Keratinocyte (primary cell): ENCODE data around the gene ANO2. TPM values are rescaled to one million over a fixed set of nuclear protein-coding genes. Genes with fewer than 3 reads are reported as not detected.

ENCODE experiments used
- DNase-seq: peaks from one replicate; pipeline ENCODE4 v3.0.0-alpha.2; 2011; ENCODE audit warnings: low read depth, missing footprints, low spot score
- FAIRE-seq: peaks from 2 replicates; lab custom pipeline; 2011; peaks lifted over from hg19 to GRCh38; lab: Jason Lieb, UNC
- H2AFZ ChIP-seq: 2 replicates; pipeline ENCODE4 v1.6.0; 2012; ENCODE audit warnings: low read length, control low read depth, inconsistent platforms; ENCODE audit not compliant: control insufficient read depth
- H3K27ac ChIP-seq: 2 replicates; pipeline ENCODE4 v1.5.1; 2011; ENCODE audit warnings: low read length; ENCODE audit not compliant: control insufficient read depth, insufficient read depth
- H3K27me3 ChIP-seq: 3 replicates; pipeline ENCODE4 v1.6.0; 2011; ENCODE audit warnings: low read length; ENCODE audit not compliant: control insufficient read depth, insufficient read depth; ENCODE audit errors: extremely low read depth
- H3K36me3 ChIP-seq, 2 experiments: 2 replicates in 1 of 2; 3 replicates in 1 of 2; pipeline ENCODE4 v1.5.1; 2011; ENCODE audit warnings: low read length in 2 of 2, mild to moderate bottlenecking in 1 of 2; ENCODE audit not compliant: control insufficient read depth in 2 of 2, insufficient read depth in 2 of 2; ENCODE audit errors: extremely low read depth in 1 of 2
- H3K4me1 ChIP-seq: 3 replicates; pipeline ENCODE4 v1.5.1; 2011; ENCODE audit warnings: low read length; ENCODE audit not compliant: control insufficient read depth, insufficient read depth; ENCODE audit errors: extremely low read depth
- H3K4me2 ChIP-seq: 3 replicates; pipeline ENCODE4 v1.6.0; 2011; ENCODE audit warnings: low read depth, low read length; ENCODE audit not compliant: control insufficient read depth, insufficient read depth; ENCODE audit errors: extremely low read depth
- H3K4me3 ChIP-seq, 3 experiments: fragments of 200-600 bp in 1 of 3; sonication (generic) in 1 of 3; 2 replicates in 2 of 3; 3 replicates in 1 of 3; pipeline ENCODE4 v1.5.1; 2011 to 2016; ENCODE audit warnings: low read length in 3 of 3, mild to moderate bottlenecking in 3 of 3, control low read depth in 2 of 3, inconsistent platforms in 1 of 3, low read depth in 1 of 3, mixed read lengths in 1 of 3, mixed run types in 1 of 3, moderate library complexity in 1 of 3; ENCODE audit not compliant: control insufficient read depth in 2 of 3, insufficient read depth in 2 of 3; ENCODE audit errors: extremely low read depth in 1 of 3
- H3K79me2 ChIP-seq: 2 replicates; pipeline ENCODE4 v1.6.0; 2012; ENCODE audit warnings: low read length; ENCODE audit not compliant: control insufficient read depth, insufficient read depth
- H3K9ac ChIP-seq: 3 replicates; pipeline ENCODE4 v1.6.0; 2011; ENCODE audit warnings: low read length; ENCODE audit not compliant: control insufficient read depth, insufficient read depth; ENCODE audit errors: extremely low read depth
- H3K9me1 ChIP-seq: 3 replicates; pipeline ENCODE4 v1.6.0; 2011; ENCODE audit warnings: low read length; ENCODE audit not compliant: control insufficient read depth, insufficient read depth; ENCODE audit errors: extremely low read depth
- H3K9me3 ChIP-seq: 2 replicates; pipeline ENCODE4 v1.5.1; 2012; ENCODE audit warnings: low read depth, low read length; ENCODE audit not compliant: control insufficient read depth
- H4K20me1 ChIP-seq: 3 replicates; pipeline ENCODE4 v1.6.0; 2011; ENCODE audit warnings: low read length; ENCODE audit not compliant: control insufficient read depth, insufficient read depth; ENCODE audit errors: extremely low read depth
- CTCF ChIP-seq, 3 experiments: IDR thresholded peaks in 1 of 3; conservative IDR thresholded peaks in 1 of 3; optimal IDR thresholded peaks in 1 of 3; 2 replicates in 2 of 3; 3 replicates in 1 of 3; pipeline versions ENCODE3 to v1.5.1; 2011; ENCODE audit warnings: low read length in 3 of 3, mild to moderate bottlenecking in 3 of 3, moderate library complexity in 2 of 3, control low read depth in 1 of 3, inconsistent platforms in 1 of 3; ENCODE audit not compliant: insufficient read depth in 2 of 3; ENCODE audit errors: extremely low read depth in 1 of 3
- EZH2 ChIP-seq: IDR thresholded peaks from one replicate; pipeline ENCODE4 v1.6.1; 2012; ENCODE audit warnings: inconsistent platforms, mild to moderate bottlenecking, low read length, moderate library complexity
- dilution Hi-C: fragments of 300-500 bp; cut with MboI; formaldehyde crosslinking; loops from one replicate; pipeline ENCODE4 v1.7.0; 2020; ENCODE audit warnings: low sequenced_read_pairs; ENCODE audit not compliant: extremely low pct_ligation_motif_present
- polyA plus RNA-seq, 5 experiments: library from polyadenylated mRNA; depleted of rRNA in 3 of 5; stranded (reverse) in 3 of 5; stranded (forward) in 1 of 5; unstranded in 1 of 5; fragments of >200 nt; gene quantifications; 1 replicate in 1 of 5; 2 replicates in 3 of 5; 3 replicates in 1 of 5; pipeline versions ENCODE4 v1.2.1 to v1.2.3, GENCODE V29; 2011 to 2012; ENCODE audit warnings: missing spikeins in 2 of 5, low read depth in 1 of 5, low replicate concordance in 1 of 5

Gene ANO2
- polyA plus RNA-seq, 1 donor (not counting 4 experiments of a cell fraction or from before 2014, with no cell fraction given) = 0.14 TPM

DNA sequence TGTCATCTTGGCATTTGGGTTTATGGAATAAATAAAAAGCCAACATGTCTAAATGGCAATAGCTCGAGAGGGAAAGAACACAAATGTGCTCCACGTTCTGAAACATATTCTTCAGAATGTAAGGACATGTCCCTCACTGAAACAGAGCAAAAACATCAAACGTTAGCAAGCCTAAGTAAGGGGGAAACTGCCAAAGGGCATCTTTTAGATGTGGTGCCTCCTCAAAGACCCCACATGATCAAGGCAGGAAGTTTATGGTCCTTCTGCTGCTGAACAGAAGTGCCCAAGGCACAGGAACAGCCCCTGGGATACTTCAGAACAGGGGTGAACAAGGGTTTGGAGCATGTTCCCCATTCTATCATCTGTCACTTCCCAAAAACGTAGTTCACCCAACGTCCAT, 227.0 kb downstream of the ANO2 start:
- no peaks in the 10 kb centered on the region for H3K79me2 ChIP-seq
- TF ChIP-seq CTCF (optimal IDR thresholded peaks at IDR 0.05 in 1 of 3, IDR thresholded peaks at IDR 0.05 in 1 of 3, conservative IDR thresholded peaks at IDR 0.05 in 1 of 3; ENCODE audit: extremely low read depth in 1 of 3, insufficient read depth in 2 of 3, low read length in 3 of 3) (no peak), EZH2 (no peak)
- FAIRE-seq = no peak
- dilution Hi-C loops = no loop called here
- no peak overlapping the region for H3K4me3 ChIP-seq
- H4K20me1 ChIP-seq = no peaks in the 10 kb centered on the region
- H3K4me2 ChIP-seq = no peak overlapping the region
- no peaks in the 10 kb centered on the region for H3K4me1 ChIP-seq
- H2AFZ ChIP-seq = no peak overlapping the region
- no peak overlapping the region for H3K27ac ChIP-seq
- no peak overlapping the region for H3K9ac ChIP-seq
- no peaks in the 10 kb centered on the region for H3K36me3 ChIP-seq
- no peaks in the 10 kb centered on the region for H3K9me3 ChIP-seq
- no peaks in the 10 kb centered on the region for H3K27me3 ChIP-seq
- DNase-seq = no peak
- H3K9me1 ChIP-seq = no peaks in the 10 kb centered on the region

- H3K4me2 ChIP-seq = no peak overlapping the region
- no peaks in the 10 kb centered on the region for H3K27me3 ChIP-seq
Measured at GRCh38 chr12:5716976-5717375, 228.1 kb downstream of the ANO2 start.

More at GRCh38 chr12:5716976-5717375, 228.1 kb downstream of the ANO2 start:
- no peaks in the 10 kb centered on the region for H3K4me1 ChIP-seq
- H3K9me3 ChIP-seq = no peaks in the 10 kb centered on the region
- no peak overlapping the region for H2AFZ ChIP-seq
- no peak overlapping the region for H3K4me3 ChIP-seq
- TF ChIP-seq CTCF (optimal IDR thresholded peaks at IDR 0.05 in 1 of 3, IDR thresholded peaks at IDR 0.05 in 1 of 3, conservative IDR thresholded peaks at IDR 0.05 in 1 of 3; ENCODE audit: extremely low read depth in 1 of 3, insufficient read depth in 2 of 3, low read length in 3 of 3) = no peak
- no peak for TF ChIP-seq EZH2
- no peaks in the 10 kb centered on the region for H3K79me2 ChIP-seq
- DNase-seq (no peak), FAIRE-seq (no peak)
- H3K9me1 ChIP-seq = no peaks in the 10 kb centered on the region
- dilution Hi-C loops = no loop called here
- no peak overlapping the region for H3K9ac ChIP-seq
- no peaks in the 10 kb centered on the region for H4K20me1 ChIP-seq
- H3K27ac ChIP-seq = no peak overlapping the region
- H3K36me3 ChIP-seq = no peaks in the 10 kb centered on the region
